WTC11 (cell line): ENCODE data around the gene CEP350. TPM values are rescaled to one million over a fixed set of nuclear protein-coding genes. Genes with fewer than 3 reads are reported as not detected.

Experiments used
- ATAC-seq: fragments of 200-7000 bp; cut with Tn5 transposase; 2 replicates; pipeline ENCODE4 v1.10.0; 2021; ENCODE audit warnings: mild to moderate bottlenecking, moderate library complexity
- CTCF ChIA-PET: fragments of 300-600 bp; sonication (Branson Sonifier 250); formaldehyde crosslinking; loops from one replicate; lab custom pipeline; 2021; ENCODE audit warnings: antibody characterized with exemption; lab: Charles Lee
- POLR2A ChIA-PET: fragments of 350-600 bp; sonication (Branson Sonifier 250); formaldehyde crosslinking; loops from one replicate; lab custom pipeline; 2021; ENCODE audit warnings: antibody characterized with exemption; lab: Charles Lee
- DNase-seq: peaks from one replicate; pipeline ENCODE4 v3.0.0; 2021; ENCODE audit warnings: low spot score
- H3K27ac Mint-ChIP-seq: 2 replicates; pipeline ENCODE4 v1.8.0; 2021; ENCODE audit warnings: mixed read lengths
- H3K27me3 Mint-ChIP-seq: 2 replicates; pipeline ENCODE4 v1.8.0; 2021; ENCODE audit warnings: low read depth, mild to moderate bottlenecking, moderate library complexity, mixed read lengths
- H3K36me3 Mint-ChIP-seq: 2 replicates; pipeline ENCODE4 v1.8.0; 2021; ENCODE audit warnings: mixed read lengths
- H3K4me1 Mint-ChIP-seq: 2 replicates; pipeline ENCODE4 v1.8.0; 2022; ENCODE audit warnings: mixed read lengths
- H3K4me3 Mint-ChIP-seq: 2 replicates; pipeline ENCODE4 v1.8.0; 2021; ENCODE audit warnings: mild to moderate bottlenecking, moderate library complexity, mixed read lengths
- H3K9me3 Mint-ChIP-seq: 2 replicates; pipeline ENCODE4 v1.8.0; 2021; ENCODE audit warnings: mixed read lengths
- E2F4 ChIP-seq: sonication (generic); formaldehyde crosslinking; IDR thresholded peaks from 2 replicates; pipeline ENCODE4 v1.8.1; 2022; ENCODE audit warnings: low read depth, mild to moderate bottlenecking, moderate library complexity, missing genetic modification reagents, borderline replicate concordance
- EMX1 ChIP-seq: fragments of 250-450 bp; sonication (Bioruptor Pico); IDR thresholded peaks from 2 replicates; pipeline ENCODE4 v1.8.0; 2021; ENCODE audit warnings: mild to moderate bottlenecking
- GABPB1 ChIP-seq: sonication (generic); formaldehyde crosslinking; IDR thresholded peaks from 2 replicates; pipeline ENCODE4 v1.8.1; 2023; ENCODE audit warnings: mild to moderate bottlenecking, missing genetic modification reagents
- JAZF1 ChIP-seq: fragments of 250-450 bp; sonication (Bioruptor Pico); IDR thresholded peaks from 2 replicates; pipeline ENCODE4 v1.9.0; 2021; ENCODE audit warnings: moderate library complexity, mild to moderate bottlenecking, inconsistent platforms
- MYBL2 ChIP-seq: sonication (generic); formaldehyde crosslinking; IDR thresholded peaks from 2 replicates; pipeline ENCODE4 v1.8.1; 2023; ENCODE audit warnings: mild to moderate bottlenecking, moderate library complexity, missing genetic modification reagents
- RELA ChIP-seq: sonication (generic); formaldehyde crosslinking; IDR thresholded peaks from 2 replicates; pipeline ENCODE4 v1.8.1; 2022; ENCODE audit warnings: missing genetic modification reagents, mild to moderate bottlenecking, borderline replicate concordance
- TP53 ChIP-seq: sonication (generic); formaldehyde crosslinking; IDR thresholded peaks from 2 replicates; pipeline ENCODE4 v1.8.1; 2023; ENCODE audit warnings: mild to moderate bottlenecking, missing genetic modification reagents
- ZNF121 ChIP-seq: sonication (generic); formaldehyde crosslinking; IDR thresholded peaks from 2 replicates; pipeline ENCODE4 v1.8.0; 2023; ENCODE audit warnings: missing genetic modification reagents
- ZNF425 ChIP-seq: fragments of 250-450 bp; sonication (Bioruptor Pico); conservative IDR thresholded peaks from 2 replicates; pipeline ENCODE4 v1.9.0; 2021; ENCODE audit warnings: mild to moderate bottlenecking
- total RNA-seq: library from RNA; stranded (reverse); gene quantifications from 3 replicates; pipeline ENCODE4 v1.2.3, GENCODE V29; 2021
- TF ChIP-seq, protein P1 (sequence below): sonication (generic); formaldehyde crosslinking; IDR thresholded peaks from 2 replicates; pipeline ENCODE4 v1.8.1; 2023; ENCODE audit warnings: mild to moderate bottlenecking, missing genetic modification reagents
- TF ChIP-seq, protein P2 (sequence below): sonication (generic); formaldehyde crosslinking; IDR thresholded peaks from 2 replicates; pipeline ENCODE4 v1.8.1; 2023; ENCODE audit warnings: mild to moderate bottlenecking, missing genetic modification reagents, borderline replicate concordance
- TF ChIP-seq, protein P3 (sequence below): sonication (generic); formaldehyde crosslinking; IDR thresholded peaks from 2 replicates; pipeline ENCODE4 v1.8.1; 2022; ENCODE audit warnings: mild to moderate bottlenecking, missing genetic modification reagents, moderate library complexity, borderline replicate concordance

Gene CEP350
- total RNA-seq, 1 experiment from 2014 or later, result 34.2 TPM

DNA sequence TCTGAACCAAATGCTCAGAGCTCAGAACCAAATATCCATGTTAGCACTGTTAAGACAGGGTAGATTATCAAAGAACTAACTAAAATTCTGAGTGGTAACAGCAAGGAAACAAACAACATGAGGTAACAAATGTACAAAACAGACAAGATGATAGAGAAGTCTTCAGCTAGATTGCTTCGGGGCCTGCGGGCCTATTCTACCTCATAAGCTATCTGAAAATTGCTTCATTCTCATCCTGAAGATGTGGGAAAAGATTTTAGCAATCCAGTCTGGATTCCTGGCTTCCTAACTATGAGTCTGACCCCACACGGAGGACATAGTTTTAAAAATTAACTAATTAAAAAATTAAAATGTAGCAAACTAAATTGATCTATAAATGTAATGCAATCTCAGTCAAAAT lies 190.8 kb downstream of the CEP350 start:
- POLR2A ChIA-PET, result interaction anchor here (1.1 kb wide), 1 partner anchor 9 kb away, joined by 6 read pairs; the partner anchor contains the start of gene QSOX1
- H3K4me1 Mint-ChIP-seq, result no peaks in the 10 kb centered on the region
- ATAC-seq, result no peak
- no peaks in the 10 kb centered on the region for H3K36me3 Mint-ChIP-seq
- DNase-seq, result no peak
- TF ChIP-seq, protein P1, sequence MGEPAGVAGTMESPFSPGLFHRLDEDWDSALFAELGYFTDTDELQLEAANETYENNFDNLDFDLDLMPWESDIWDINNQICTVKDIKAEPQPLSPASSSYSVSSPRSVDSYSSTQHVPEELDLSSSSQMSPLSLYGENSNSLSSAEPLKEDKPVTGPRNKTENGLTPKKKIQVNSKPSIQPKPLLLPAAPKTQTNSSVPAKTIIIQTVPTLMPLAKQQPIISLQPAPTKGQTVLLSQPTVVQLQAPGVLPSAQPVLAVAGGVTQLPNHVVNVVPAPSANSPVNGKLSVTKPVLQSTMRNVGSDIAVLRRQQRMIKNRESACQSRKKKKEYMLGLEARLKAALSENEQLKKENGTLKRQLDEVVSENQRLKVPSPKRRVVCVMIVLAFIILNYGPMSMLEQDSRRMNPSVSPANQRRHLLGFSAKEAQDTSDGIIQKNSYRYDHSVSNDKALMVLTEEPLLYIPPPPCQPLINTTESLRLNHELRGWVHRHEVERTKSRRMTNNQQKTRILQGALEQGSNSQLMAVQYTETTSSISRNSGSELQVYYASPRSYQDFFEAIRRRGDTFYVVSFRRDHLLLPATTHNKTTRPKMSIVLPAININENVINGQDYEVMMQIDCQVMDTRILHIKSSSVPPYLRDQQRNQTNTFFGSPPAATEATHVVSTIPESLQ (CRISPR knock-in tag), result no peak
- TF ChIP-seq, protein P2, sequence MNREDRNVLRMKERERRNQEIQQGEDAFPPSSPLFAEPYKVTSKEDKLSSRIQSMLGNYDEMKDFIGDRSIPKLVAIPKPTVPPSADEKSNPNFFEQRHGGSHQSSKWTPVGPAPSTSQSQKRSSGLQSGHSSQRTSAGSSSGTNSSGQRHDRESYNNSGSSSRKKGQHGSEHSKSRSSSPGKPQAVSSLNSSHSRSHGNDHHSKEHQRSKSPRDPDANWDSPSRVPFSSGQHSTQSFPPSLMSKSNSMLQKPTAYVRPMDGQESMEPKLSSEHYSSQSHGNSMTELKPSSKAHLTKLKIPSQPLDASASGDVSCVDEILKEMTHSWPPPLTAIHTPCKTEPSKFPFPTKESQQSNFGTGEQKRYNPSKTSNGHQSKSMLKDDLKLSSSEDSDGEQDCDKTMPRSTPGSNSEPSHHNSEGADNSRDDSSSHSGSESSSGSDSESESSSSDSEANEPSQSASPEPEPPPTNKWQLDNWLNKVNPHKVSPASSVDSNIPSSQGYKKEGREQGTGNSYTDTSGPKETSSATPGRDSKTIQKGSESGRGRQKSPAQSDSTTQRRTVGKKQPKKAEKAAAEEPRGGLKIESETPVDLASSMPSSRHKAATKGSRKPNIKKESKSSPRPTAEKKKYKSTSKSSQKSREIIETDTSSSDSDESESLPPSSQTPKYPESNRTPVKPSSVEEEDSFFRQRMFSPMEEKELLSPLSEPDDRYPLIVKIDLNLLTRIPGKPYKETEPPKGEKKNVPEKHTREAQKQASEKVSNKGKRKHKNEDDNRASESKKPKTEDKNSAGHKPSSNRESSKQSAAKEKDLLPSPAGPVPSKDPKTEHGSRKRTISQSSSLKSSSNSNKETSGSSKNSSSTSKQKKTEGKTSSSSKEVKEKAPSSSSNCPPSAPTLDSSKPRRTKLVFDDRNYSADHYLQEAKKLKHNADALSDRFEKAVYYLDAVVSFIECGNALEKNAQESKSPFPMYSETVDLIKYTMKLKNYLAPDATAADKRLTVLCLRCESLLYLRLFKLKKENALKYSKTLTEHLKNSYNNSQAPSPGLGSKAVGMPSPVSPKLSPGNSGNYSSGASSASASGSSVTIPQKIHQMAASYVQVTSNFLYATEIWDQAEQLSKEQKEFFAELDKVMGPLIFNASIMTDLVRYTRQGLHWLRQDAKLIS (CRISPR knock-in tag), result no peak
- TF ChIP-seq JAZF1 (CRISPR knock-in tag) (no peak), ZNF121 (CRISPR knock-in tag) (no peak), GABPB1 (CRISPR knock-in tag) (no peak), RELA (no peak), MYBL2 (CRISPR knock-in tag) (no peak), EMX1 (no peak)
- H3K4me3 Mint-ChIP-seq, result no peak overlapping the region
- no peaks in the 10 kb centered on the region; the same call in 1 of the 2 replicates for H3K27me3 Mint-ChIP-seq
- CTCF ChIA-PET, result interaction anchor here (0.6 to 1.3 kb wide), 5 partner anchors 19 to 336 kb away, joined by 3 to 4 read pairs (median 3); no protein-coding TSS in a partner anchor
- H3K9me3 Mint-ChIP-seq, result no peaks in the 10 kb centered on the region
- no peak overlapping the region for H3K27ac Mint-ChIP-seq

- ATAC-seq, result no peak
- Mint-ChIP-seq H3K27ac (no peak overlapping the region), H3K9me3 (no peaks in the 10 kb centered on the region), H3K27me3 (peaks cover 34% of the 10 kb centered on the region), H3K4me3 (no peak overlapping the region), H3K36me3 (no peaks in the 10 kb centered on the region), H3K4me1 (peaks cover 10% of the 10 kb centered on the region)
- POLR2A ChIA-PET, result no interaction called here
- no peak for TF ChIP-seq ZNF425
- TF ChIP-seq, protein P3, sequence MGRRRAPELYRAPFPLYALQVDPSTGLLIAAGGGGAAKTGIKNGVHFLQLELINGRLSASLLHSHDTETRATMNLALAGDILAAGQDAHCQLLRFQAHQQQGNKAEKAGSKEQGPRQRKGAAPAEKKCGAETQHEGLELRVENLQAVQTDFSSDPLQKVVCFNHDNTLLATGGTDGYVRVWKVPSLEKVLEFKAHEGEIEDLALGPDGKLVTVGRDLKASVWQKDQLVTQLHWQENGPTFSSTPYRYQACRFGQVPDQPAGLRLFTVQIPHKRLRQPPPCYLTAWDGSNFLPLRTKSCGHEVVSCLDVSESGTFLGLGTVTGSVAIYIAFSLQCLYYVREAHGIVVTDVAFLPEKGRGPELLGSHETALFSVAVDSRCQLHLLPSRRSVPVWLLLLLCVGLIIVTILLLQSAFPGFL (CRISPR knock-in tag), result no peak
- no peak for TF ChIP-seq JAZF1 (CRISPR knock-in tag)
- TF ChIP-seq TP53 (CRISPR knock-in tag), result no peak
- TF ChIP-seq E2F4 (CRISPR knock-in tag), result no peak
- DNase-seq, result no peak
- CTCF ChIA-PET, result no interaction called here
Measured at GRCh38 chr1:180150982-180151381, 196.4 kb downstream of the CEP350 start.
